ENCODE data around the gene HS1BP3.

HS1BP3 gene

DNA sequence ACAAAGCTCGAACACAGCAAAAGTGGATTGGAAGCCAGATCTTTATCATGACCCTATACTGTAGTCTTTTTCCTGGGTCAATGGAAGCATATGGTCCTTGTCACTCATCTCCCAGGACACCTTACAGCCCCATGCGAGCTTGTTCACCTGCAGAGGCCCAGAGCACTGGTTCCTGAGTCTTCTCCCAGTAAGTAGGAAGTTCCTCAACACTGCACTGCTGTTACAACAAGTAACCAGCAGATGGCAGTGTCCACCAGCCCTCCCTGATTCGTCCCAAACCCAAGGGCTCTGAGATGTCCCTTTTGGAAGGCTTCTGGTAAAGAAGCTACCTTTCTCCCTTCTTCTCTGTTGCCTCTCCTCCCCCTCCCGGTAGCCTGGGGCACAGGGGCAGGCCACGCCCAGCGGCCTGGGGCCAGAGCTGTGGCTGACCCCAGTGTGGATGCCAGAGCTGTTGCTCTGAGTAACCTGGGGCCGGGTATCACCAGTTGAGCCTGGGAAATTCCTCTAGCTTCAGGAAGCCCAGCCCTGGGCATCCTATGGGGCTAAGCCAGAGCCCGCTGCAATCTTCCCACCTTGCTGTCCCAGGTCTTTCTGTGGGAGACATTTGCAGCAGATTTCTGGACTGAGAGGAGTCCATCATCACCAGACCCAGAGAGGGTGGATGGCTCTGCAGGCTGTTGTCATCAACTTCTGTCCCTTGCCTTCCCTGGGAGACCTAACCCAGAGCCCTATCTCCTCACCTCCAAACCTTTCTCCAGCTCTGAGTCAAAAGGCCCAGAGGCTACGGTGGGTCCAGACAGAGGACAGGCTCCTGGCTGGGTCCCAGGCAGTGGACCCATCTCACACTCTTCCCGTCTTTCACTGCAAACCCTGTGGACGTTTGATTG lies 10.8 kb upstream of the HS1BP3 start:
- Histone ChIP-seq H3K27ac (no peak overlapping the region), H3K4me1 (no peaks in the 10 kb centered on the region), H3K36me3 (ENCODE audit: control insufficient read depth, insufficient read depth, low read length) (no peaks in the 10 kb centered on the region), H3K4me2 (ENCODE audit: low read length) (no peak overlapping the region), H3K9me3 (ENCODE audit: control insufficient read depth, low read length) (no peaks in the 10 kb centered on the region), H3K27me3 (ENCODE audit: control insufficient read depth, insufficient read depth, low read length) (no peaks in the 10 kb centered on the region), H3K4me3 (ENCODE audit: low read depth, low read length) (no peak overlapping the region), H3K79me2 (no peaks in the 10 kb centered on the region), H3K9ac (no peak overlapping the region), H2AFZ (no peak overlapping the region)
- TF ChIP-seq, protein P1, sequence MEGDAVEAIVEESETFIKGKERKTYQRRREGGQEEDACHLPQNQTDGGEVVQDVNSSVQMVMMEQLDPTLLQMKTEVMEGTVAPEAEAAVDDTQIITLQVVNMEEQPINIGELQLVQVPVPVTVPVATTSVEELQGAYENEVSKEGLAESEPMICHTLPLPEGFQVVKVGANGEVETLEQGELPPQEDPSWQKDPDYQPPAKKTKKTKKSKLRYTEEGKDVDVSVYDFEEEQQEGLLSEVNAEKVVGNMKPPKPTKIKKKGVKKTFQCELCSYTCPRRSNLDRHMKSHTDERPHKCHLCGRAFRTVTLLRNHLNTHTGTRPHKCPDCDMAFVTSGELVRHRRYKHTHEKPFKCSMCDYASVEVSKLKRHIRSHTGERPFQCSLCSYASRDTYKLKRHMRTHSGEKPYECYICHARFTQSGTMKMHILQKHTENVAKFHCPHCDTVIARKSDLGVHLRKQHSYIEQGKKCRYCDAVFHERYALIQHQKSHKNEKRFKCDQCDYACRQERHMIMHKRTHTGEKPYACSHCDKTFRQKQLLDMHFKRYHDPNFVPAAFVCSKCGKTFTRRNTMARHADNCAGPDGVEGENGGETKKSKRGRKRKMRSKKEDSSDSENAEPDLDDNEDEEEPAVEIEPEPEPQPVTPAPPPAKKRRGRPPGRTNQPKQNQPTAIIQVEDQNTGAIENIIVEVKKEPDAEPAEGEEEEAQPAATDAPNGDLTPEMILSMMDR (IDR thresholded peaks at IDR 0.05): peak; percentile 97

DNA sequence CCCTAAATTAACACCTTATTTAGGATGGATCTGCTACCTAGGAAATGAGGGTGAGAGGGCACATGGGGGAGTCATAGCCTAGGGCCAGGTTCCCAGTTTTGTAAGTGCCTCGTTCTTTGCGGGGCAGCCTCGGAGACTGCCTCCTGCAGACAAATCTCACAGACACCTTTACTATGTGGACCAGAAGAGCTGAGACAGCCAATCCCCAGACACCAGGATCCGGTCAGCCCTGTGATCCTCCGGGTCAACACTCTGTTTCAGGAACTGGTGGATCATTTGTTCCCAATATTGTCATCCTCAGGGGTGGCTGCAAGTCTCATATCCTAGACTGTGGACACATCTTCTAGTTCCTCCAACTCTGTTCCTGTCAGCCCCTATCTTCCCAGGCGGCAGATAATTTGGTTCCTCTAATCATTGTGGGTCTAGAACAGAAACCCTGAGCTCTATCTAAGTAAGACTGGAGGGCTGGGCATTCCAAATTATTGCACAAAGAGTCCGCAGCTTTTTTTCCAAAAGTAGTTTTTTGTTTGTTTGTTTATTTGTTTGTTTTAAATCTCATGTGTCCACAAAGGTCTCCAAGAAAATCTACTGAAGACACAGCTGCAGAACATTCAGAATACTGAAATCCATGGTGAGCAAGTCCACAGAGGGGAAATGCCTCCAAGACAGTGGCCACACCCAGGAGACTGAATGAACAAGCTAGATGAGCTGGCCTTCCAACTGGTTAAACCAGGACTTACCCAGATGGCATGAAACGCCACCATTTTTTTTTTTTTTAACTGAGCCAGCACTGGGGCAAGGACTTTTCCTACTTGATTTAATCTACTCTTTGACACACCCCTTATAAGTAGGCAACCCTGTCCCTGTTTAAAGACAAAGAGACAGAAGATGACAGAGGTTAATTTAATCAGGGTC lies 9.9 kb upstream of the HS1BP3 start:
- no peaks in the 10 kb centered on the region for H3K36me3 ChIP-seq (ENCODE audit: control insufficient read depth, insufficient read depth, low read length)
- no peak overlapping the region for H3K27ac ChIP-seq
- no peak overlapping the region for H3K4me2 ChIP-seq (ENCODE audit: low read length)
- TF ChIP-seq, protein P1 (IDR thresholded peaks at IDR 0.05): no peak
- no peak overlapping the region for H3K4me3 ChIP-seq (ENCODE audit: low read depth, low read length)
- no peak overlapping the region for H3K9ac ChIP-seq
- no peaks in the 10 kb centered on the region for H3K9me3 ChIP-seq (ENCODE audit: control insufficient read depth, low read length)
- H2AFZ ChIP-seq: no peak overlapping the region
- H3K79me2 ChIP-seq: no peaks in the 10 kb centered on the region
- no peaks in the 10 kb centered on the region for H3K27me3 ChIP-seq (ENCODE audit: control insufficient read depth, insufficient read depth, low read length)
- H3K4me1 ChIP-seq: no peaks in the 10 kb centered on the region

DNA sequence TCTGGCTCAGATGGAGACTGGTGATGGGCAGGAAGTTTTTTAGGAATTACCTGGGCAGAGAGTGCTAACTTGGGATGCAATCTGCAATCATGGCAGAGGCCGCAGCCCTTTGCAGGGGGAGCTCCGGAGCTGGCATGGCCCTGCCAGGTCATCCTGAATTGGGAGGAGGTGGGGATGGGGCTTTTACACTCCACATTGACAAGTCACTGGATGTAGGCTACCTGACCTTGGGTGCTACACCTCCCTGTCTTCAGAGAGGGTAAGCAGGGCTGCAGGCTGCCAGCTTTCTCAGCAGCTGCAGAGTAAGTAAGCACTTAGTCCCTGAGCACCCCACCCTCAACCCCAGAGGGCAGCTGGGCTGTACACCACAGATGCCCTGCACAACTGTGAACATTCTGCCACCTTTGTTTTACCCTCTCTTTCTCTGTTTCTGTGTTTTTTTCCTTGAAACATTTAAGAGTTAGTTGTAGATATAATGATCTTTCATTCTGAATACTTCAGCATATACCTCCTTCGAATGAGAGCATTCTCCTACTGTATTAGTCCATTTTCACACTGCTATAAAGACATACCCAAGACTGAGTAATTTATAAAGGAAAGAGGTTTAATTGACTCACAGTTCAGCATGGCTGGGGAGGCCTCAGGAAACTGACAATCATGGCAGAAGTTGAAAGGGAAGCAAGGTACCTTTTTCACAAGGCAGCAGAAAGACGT lies 6.8 kb upstream of the HS1BP3 start:
- H3K9me3 ChIP-seq (ENCODE audit: control insufficient read depth, low read length): no peaks in the 10 kb centered on the region

DNA sequence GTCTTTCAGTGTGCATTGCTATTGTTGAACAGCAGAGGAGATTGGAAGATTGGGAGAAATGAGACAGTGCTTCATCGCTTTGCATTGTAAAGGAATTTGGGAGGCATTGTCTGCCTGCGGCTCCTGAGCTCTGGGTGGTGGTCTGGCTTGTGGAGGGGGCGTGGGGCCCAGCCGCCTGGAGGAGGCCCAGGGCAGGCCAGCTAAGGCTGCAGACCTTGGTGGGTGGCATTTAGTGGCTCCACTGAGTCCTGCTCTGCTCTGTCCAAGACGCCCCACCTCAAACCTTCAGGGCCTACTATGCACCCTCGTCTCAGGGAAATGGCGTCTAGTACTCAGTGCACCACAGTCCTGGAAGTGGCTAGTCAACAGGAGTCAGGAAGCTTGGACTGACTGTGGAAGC lies 5.7 kb upstream of the HS1BP3 start:
- no peaks in the 10 kb centered on the region for H3K79me2 ChIP-seq
- TF ChIP-seq, protein P1 (IDR thresholded peaks at IDR 0.05): no peak
- no peak overlapping the region for H3K27ac ChIP-seq
- H3K4me3 ChIP-seq (ENCODE audit: low read depth, low read length): no peak overlapping the region
- no peaks in the 10 kb centered on the region for H3K36me3 ChIP-seq (ENCODE audit: control insufficient read depth, insufficient read depth, low read length)
- no peaks in the 10 kb centered on the region for H3K9me3 ChIP-seq (ENCODE audit: control insufficient read depth, low read length)
- peaks cover 3% of the 10 kb centered on the region for H3K4me1 ChIP-seq
- H2AFZ ChIP-seq: no peak overlapping the region
- H3K4me2 ChIP-seq (ENCODE audit: low read length): no peak overlapping the region
- no peaks in the 10 kb centered on the region for H3K27me3 ChIP-seq (ENCODE audit: control insufficient read depth, insufficient read depth, low read length)
- H3K9ac ChIP-seq: no peak overlapping the region

More for the DNA sequence above, 6.8 kb upstream of the HS1BP3 start:
- Histone ChIP-seq H3K9ac (no peak overlapping the region), H3K36me3 (ENCODE audit: control insufficient read depth, insufficient read depth, low read length) (no peaks in the 10 kb centered on the region), H3K27ac (no peak overlapping the region), H3K4me2 (ENCODE audit: low read length) (no peak overlapping the region), H3K4me3 (ENCODE audit: low read depth, low read length) (no peak overlapping the region), H3K4me1 (no peaks in the 10 kb centered on the region), H3K79me2 (no peaks in the 10 kb centered on the region), H3K27me3 (ENCODE audit: control insufficient read depth, insufficient read depth, low read length) (no peaks in the 10 kb centered on the region), H2AFZ (no peak overlapping the region)
- TF ChIP-seq, protein P1 (IDR thresholded peaks at IDR 0.05): no peak
